ENCODE results near the gene FGFBP1. TPM values are rescaled to one million over a fixed set of nuclear protein-coding genes. Genes with fewer than 3 reads are reported as not detected.

FGFBP1 gene
- total and polyA plus RNA-seq, 2 donors (not counting 3 experiments of a cell fraction or from before 2014, with no cell fraction given), result not detected

- no peak overlapping the region for H2AFZ ChIP-seq (ENCODE audit: low read depth, low read length)
- DNase-seq (ENCODE audit: low read depth, low spot score) (no peak), FAIRE-seq (no peak)
- H3K9ac ChIP-seq (replicated peaks; ENCODE audit: extremely low read depth, insufficient read depth, low read length), result no peak overlapping the region
- ChIA-PET CTCF (interaction anchor here (1.3 to 1.7 kb wide), 2 partner anchors 18 kb away, joined by 7 to 9 read pairs; no protein-coding TSS in a partner anchor), POLR2A (no interaction called here)
- H3K4me1 ChIP-seq (ENCODE audit: control insufficient read depth, extremely low read depth, insufficient read depth, low read length), result no peaks in the 10 kb centered on the region
- H3K79me2 ChIP-seq (ENCODE audit: control insufficient read depth, insufficient read depth, low read length), result no peaks in the 10 kb centered on the region
- no peaks in the 10 kb centered on the region for H3K9me1 ChIP-seq (replicated peaks; ENCODE audit: control insufficient read depth, extremely low read depth, insufficient read depth, low read length)
- dilution Hi-C loops (cut with MboI; ENCODE audit: extremely low pct_ligation_motif_present, low sequenced_read_pairs), result no loop called here
- H3K27ac ChIP-seq (ENCODE audit: insufficient read depth, low read depth, low read length), result no peak overlapping the region
- no peaks in the 10 kb centered on the region for H4K20me1 ChIP-seq (replicated peaks; ENCODE audit: control insufficient read depth, extremely low read depth, insufficient read depth, low read length)
- no peaks in the 10 kb centered on the region for H3K9me3 ChIP-seq (replicated peaks; ENCODE audit: control insufficient read depth, insufficient read depth, low read length)
- H3K4me3 ChIP-seq (replicated peaks in 1 of 3; ENCODE audit: insufficient read depth in 1 of 3, low read depth in 1 of 3, low read length in 3 of 3), result no peak overlapping the region
- TF ChIP-seq EZH2 (IDR thresholded peaks at IDR 0.05; ENCODE audit: borderline replicate concordance, low read depth, low read length, severe bottlenecking) (no peak), GATA2 (IDR thresholded peaks at IDR 0.05; ENCODE audit: insufficient read depth, insufficient read length, low read depth, low read length) (no peak), POLR2AphosphoS5 (IDR thresholded peaks at IDR 0.05; ENCODE audit: insufficient read depth, low read depth, low read length) (no peak), FOS (IDR thresholded peaks at IDR 0.05; ENCODE audit: borderline replicate concordance, insufficient read depth, low read length) (no peak), CTCF (IDR thresholded peaks at IDR 0.05; ENCODE audit: extremely low read depth in 1 of 2, insufficient read depth in 1 of 2, low read depth in 1 of 2, low read length in 2 of 2) (no peak), MYC (IDR thresholded peaks at IDR 0.05; ENCODE audit: low read depth, low read length) (no peak), MAX (IDR thresholded peaks at IDR 0.05; ENCODE audit: insufficient read depth, insufficient read length) (no peak), JUN (IDR thresholded peaks at IDR 0.05; ENCODE audit: borderline replicate concordance, insufficient read depth, insufficient read length, low read depth) (no peak), POLR2A (IDR thresholded peaks at IDR 0.05; ENCODE audit: low read depth, low read length) (no peak)
- peaks cover 0 to 7% of the 10 kb centered on the region in 2 experiments for H3K27me3 ChIP-seq (ENCODE audit: control insufficient read depth in 2 of 2, insufficient read depth in 2 of 2, low read length in 2 of 2)
- intact Hi-C loops (cut with micrococcal nuclease), result no loop called here
- no peak overlapping the region for H3K4me2 ChIP-seq (ENCODE audit: insufficient read depth, low read length)
- no TSS peak for BruUV-seq (replicated peaks)
- no peaks in the 10 kb centered on the region for H3K36me3 ChIP-seq (ENCODE audit: control insufficient read depth in 2 of 2, extremely low read depth in 1 of 2, insufficient read depth in 2 of 2, low read length in 2 of 2)
These were observed 37.5 kb downstream of the FGFBP1 start for GRCh38 chr4:15901007-15901406.
